T47D (cell line): ENCODE data around the gene XK.

ENCODE experiments used
- DNase-seq, 2 experiments: peaks; one replicate each; pipeline versions ENCODE4 v3.0.0 to v3.0.0-alpha.2; 2011 to 2012; ENCODE audit warnings: low read depth in 1 of 2, low spot score in 1 of 2
- JUND ChIP-seq: IDR thresholded peaks from 2 replicates; pipeline ENCODE4 v1.6.1; 2012; ENCODE audit warnings: low read depth
- in situ Hi-C: cut with HindIII; loops from 2 replicates; pipeline ENCODE4 v1.10.0; 2016; ENCODE audit warnings: low sequenced_read_pairs, low pct_unique_long_range_greater_than_20kb

The XK gene

GRCh38 chrX:37659047-37659446, 26.5 kb upstream of the XK start:
- TF ChIP-seq JUND = no peak
- DNase-seq = no peak
- in situ Hi-C loops = no loop called here

GRCh38 chrX:37662181-37662580, 23.4 kb upstream of the XK start:
- no peak for DNase-seq
- in situ Hi-C loops = no loop called here
- no peak for TF ChIP-seq JUND

DNA sequence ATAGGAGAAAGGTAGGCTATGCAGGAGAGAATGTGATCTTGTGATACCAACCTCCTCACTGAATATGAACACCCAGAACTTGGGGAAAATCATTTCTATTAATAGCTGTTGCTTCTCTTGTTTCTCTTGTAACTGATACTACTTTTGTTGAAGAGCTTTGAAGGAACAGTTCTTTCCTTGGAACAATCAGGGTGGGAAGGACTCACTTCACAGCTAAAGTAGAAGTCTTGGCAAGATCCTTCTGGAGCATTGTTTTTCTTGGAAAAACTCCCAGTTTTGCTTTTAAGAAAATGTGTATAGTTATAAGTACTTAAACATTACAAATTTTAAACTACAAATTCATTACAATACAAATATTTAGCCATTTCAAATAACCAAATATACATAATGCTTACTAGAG, 19.1 kb upstream of the XK start:
- in situ Hi-C loops = no loop called here
- no peak for TF ChIP-seq JUND

DNA sequence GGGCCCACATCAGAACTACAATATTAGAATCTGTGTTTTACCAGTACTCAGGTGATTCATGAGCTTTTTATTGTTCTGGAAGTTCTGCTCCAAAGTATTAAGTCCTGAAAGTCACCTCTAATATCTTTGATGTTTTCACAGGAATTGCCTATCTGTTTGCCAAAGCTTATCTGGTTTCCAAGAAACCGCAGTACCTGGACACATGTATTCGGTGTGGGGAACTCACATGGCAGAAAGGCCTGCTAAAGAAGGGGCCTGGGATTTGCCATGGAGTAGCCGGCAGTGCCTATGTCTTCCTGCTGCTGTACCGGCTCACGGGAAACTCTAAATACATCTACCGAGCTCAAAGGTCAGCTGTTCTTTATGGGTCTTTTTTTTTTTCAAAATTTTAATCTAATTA, 18.4 kb upstream of the XK start:
- TF ChIP-seq JUND = no peak
- in situ Hi-C loops = no loop called here
- no peak for DNase-seq

More for the DNA sequence above, 19.1 kb upstream of the XK start:
- no peak for DNase-seq

DNA sequence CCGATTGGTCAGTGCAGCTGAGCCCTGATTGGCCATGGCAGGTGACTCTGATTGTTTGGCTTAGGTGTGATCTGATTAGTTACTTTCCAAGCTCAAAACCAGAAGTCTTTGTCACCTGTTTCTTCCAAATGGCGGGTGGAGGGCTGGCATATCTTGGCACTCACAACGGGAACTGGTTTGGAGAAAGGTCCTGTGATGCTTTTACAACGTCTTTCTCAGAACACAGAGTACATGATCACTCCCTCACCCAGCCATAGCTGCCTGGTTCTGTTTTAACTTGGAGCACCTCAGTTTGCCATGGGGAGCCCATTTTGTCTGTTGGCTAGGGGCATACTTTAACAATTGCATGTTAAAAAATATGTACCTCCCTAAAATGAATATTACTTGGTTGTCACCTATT, 13.0 kb upstream of the XK start:
- no peak for TF ChIP-seq JUND
- no peak for DNase-seq
- in situ Hi-C loops = no loop called here

GRCh38 chrX:37676811-37677210, 8.8 kb upstream of the XK start:
- in situ Hi-C loops = no loop called here
- TF ChIP-seq JUND = no peak
- DNase-seq = no peak

GRCh38 chrX:37677243-37677642, 8.3 kb upstream of the XK start:
- in situ Hi-C loops = no loop called here
- DNase-seq = peak in 1 of 2 experiments; percentile 3
- no peak for TF ChIP-seq JUND

- in situ Hi-C loops = no loop called here
- no peak for DNase-seq
- TF ChIP-seq JUND = no peak
Measured at GRCh38 chrX:37677765-37678164, 7.8 kb upstream of the XK start.

DNA sequence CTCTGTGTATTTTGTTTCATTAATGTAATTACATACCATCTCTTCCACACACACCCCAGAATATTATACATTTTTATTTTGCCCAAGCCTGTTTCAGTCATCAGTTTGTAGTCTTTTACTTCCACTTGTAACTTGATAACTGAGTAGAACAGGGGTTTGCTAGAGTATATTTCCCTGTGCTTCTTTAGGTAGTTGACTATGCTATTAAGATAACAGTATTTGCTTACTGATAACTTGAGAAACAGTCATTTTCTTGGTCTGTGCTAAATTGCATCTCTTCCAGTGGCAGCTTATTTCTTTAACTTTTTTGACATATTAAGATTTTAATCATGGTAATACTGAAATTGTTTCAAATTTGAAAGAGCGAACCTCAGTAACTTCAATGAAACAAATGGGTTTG, 7.0 kb upstream of the XK start:
- in situ Hi-C loops = no loop called here
- TF ChIP-seq JUND = no peak

GRCh38 chrX:37679230-37679629, 6.4 kb upstream of the XK start:
- in situ Hi-C loops = no loop called here
- DNase-seq = no peak
- TF ChIP-seq JUND = no peak

More for the DNA sequence above, 7.0 kb upstream of the XK start:
- DNase-seq = no peak

DNA sequence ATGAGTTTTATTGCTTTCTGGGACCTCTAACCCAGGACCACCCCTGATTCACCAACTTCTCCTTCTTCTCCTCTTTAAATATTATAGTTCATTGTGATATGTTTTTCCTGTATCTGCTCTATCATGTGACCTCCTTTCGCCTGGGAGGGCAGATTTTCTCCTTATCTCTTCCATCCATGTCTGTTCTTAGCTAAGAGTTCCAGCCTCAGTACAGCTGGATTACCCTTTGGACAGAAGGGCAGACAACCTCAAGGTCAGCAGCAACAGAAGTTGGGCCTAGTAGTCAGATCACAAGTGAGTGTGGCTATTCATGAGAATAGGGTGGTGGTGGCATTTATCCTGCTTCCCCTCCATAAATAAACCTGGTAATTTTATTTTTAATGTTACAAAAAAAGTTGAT, 5.7 kb upstream of the XK start:
- no peak for TF ChIP-seq JUND
- no peak for DNase-seq
- in situ Hi-C loops = no loop called here

DNA sequence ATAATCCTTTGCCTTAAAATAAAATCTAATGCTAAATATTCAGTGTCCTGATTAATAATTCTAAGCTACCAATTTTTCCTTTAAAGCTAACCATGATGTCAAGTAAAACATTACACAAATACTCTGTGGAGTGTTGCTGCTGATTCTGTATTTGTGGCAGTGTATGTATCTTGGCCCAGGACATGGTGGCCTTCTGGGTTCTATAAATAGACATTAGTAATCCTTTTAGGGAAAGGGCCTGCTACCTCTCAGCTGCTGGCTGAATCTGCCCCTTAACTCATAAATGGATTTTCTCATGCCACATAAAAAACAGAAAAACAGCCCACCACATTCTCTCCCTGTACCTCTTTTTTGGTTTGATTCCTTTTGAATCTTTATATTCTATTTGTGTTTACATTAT, 1.2 kb upstream of the XK start:
- no peak for TF ChIP-seq JUND
- no peak for DNase-seq
- in situ Hi-C loops = no loop called here

DNA sequence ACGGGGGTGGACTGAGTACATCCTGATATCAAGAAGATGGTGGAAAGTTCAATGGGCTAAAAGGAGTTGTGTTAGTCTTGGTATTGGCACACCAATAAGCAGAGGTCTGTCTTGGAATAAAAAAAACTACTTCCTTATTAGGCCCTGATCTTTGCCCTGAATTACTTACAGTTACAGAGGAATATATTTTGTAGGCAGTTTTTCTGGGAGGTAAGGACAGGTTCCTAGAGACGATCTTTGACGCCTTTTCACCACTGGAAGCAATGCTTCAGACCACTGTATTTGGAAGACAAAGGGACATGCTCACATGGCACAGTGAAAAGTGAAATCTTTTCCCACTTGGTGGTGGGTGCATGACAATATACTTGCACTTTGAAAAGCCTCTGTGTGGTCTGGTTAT, 618 bp upstream of the XK start:
- in situ Hi-C loops = no loop called here
- no peak for TF ChIP-seq JUND
- DNase-seq = no peak

GRCh38 chrX:37686369-37686995, 891 bp downstream of the XK start:
- DNase-seq = no peak
- no peak for TF ChIP-seq JUND
- in situ Hi-C loops = no loop called here
